Measurements from ENCODE around the gene ARSB.
A peak's percentile ranks its signal among the peaks of the same experiment; 100 is the strongest.
"Not testable (repeated sequence)": the region's sequence is repeated elsewhere in the genome, so short reads cannot be mapped to it uniquely, and the experiment has no call there.

ARSB gene

GRCh38 chr5:78905084-78905938, 79.8 kb downstream of the ARSB start:
- DNase-seq, result no peak

GRCh38 chr5:78903861-78904260, 81.2 kb downstream of the ARSB start:
- no peak for DNase-seq

- DNase-seq, result no peak
Observed at GRCh38 chr5:78903353-78903752, 81.8 kb downstream of the ARSB start.

GRCh38 chr5:78899922-78900362, 85.2 kb downstream of the ARSB start:
- peak in 3 of 56 donors; percentile 3 to 13 (median 7) for DNase-seq

- DNase-seq, result no peak
Observed at GRCh38 chr5:78896132-78896531, 89.0 kb downstream of the ARSB start.

GRCh38 chr5:78895616-78896015, 89.5 kb downstream of the ARSB start:
- no peak for DNase-seq

GRCh38 chr5:78893940-78894677, 91.0 kb downstream of the ARSB start:
- DNase-seq, result no peak

- no peak for DNase-seq
Observed at GRCh38 chr5:78890667-78891379, 94.3 kb downstream of the ARSB start.

- no peak for DNase-seq
Observed at GRCh38 chr5:78889369-78890140, 95.6 kb downstream of the ARSB start.

- DNase-seq, result peak in 2 of 56 donors; percentile 7 to 17
Observed at GRCh38 chr5:78888580-78889368, 96.3 kb downstream of the ARSB start.

- DNase-seq, result no peak
Observed at GRCh38 chr5:78887384-78888118, 97.6 kb downstream of the ARSB start.

GRCh38 chr5:78886341-78887230, 98.5 kb downstream of the ARSB start:
- no peak for DNase-seq

- DNase-seq, result no peak
Observed at GRCh38 chr5:78881884-78882283, 103.2 kb downstream of the ARSB start.

GRCh38 chr5:78879516-78879915, 105.6 kb downstream of the ARSB start:
- DNase-seq, result no peak

- not testable (repeated sequence) for DNase-seq
Observed at GRCh38 chr5:78866076-78866475, 119.0 kb downstream of the ARSB start.

GRCh38 chr5:78858364-78858763, 126.7 kb downstream of the ARSB start:
- DNase-seq, result no peak

GRCh38 chr5:78855026-78855425, 130.1 kb downstream of the ARSB start:
- DNase-seq, result no peak

GRCh38 chr5:78851891-78852290, 133.2 kb downstream of the ARSB start:
- not testable (repeated sequence) for DNase-seq
